Measurements from ENCODE around the gene NABP2.

The NABP2 gene

GRCh38 chr12:56219840-56220239 lies 4.3 kb upstream of the NABP2 start:
- H3K9ac ChIP-seq (ENCODE audit: low read depth, low read length), result no peak overlapping the region
- H3K4me1 ChIP-seq (ENCODE audit: insufficient read depth, low read length), result peaks cover 13% of the 10 kb centered on the region; the same call in 1 of the 2 replicates
- H3K27ac ChIP-seq (ENCODE audit: low read length), result no peak overlapping the region
- H3K27me3 ChIP-seq (ENCODE audit: insufficient read depth, low read length), result no peaks in the 10 kb centered on the region
- no peak overlapping the region for H3K4me3 ChIP-seq (ENCODE audit: low read length)
- H3K9me3 ChIP-seq (ENCODE audit: insufficient read depth, low read depth, low read length), result no peaks in the 10 kb centered on the region
- H3K36me3 ChIP-seq (ENCODE audit: insufficient read depth, low read depth, low read length), result peaks cover 22% of the 10 kb centered on the region

- Histone ChIP-seq H3K4me1 (ENCODE audit: insufficient read depth, low read length) (peaks cover 13% of the 10 kb centered on the region; the same call in 1 of the 2 replicates), H3K4me3 (ENCODE audit: low read length) (peak overlapping the region; percentile 95), H3K27ac (ENCODE audit: low read length) (peak overlapping the region; percentile 86), H3K27me3 (ENCODE audit: insufficient read depth, low read length) (no peaks in the 10 kb centered on the region), H3K9ac (ENCODE audit: low read depth, low read length) (peak overlapping the region; percentile 94), H3K9me3 (ENCODE audit: insufficient read depth, low read depth, low read length) (no peaks in the 10 kb centered on the region), H3K36me3 (ENCODE audit: insufficient read depth, low read depth, low read length) (peaks cover 16% of the 10 kb centered on the region)
Observed at GRCh38 chr12:56220611-56221231, 3.4 kb upstream of the NABP2 start.

GRCh38 chr12:56221232-56221756 lies 2.8 kb upstream of the NABP2 start:
- no peaks in the 10 kb centered on the region for H3K27me3 ChIP-seq (ENCODE audit: insufficient read depth, low read length)
- H3K4me1 ChIP-seq (ENCODE audit: insufficient read depth, low read length), result peaks cover 13% of the 10 kb centered on the region; the same call in 1 of the 2 replicates
- H3K4me3 ChIP-seq (ENCODE audit: low read length), result peak overlapping the region; percentile 95
- H3K36me3 ChIP-seq (ENCODE audit: insufficient read depth, low read depth, low read length), result peaks cover 15% of the 10 kb centered on the region
- peak overlapping the region; percentile 86 for H3K27ac ChIP-seq (ENCODE audit: low read length)
- H3K9ac ChIP-seq (ENCODE audit: low read depth, low read length), result peak overlapping the region; percentile 94
- H3K9me3 ChIP-seq (ENCODE audit: insufficient read depth, low read depth, low read length), result no peaks in the 10 kb centered on the region

GRCh38 chr12:56221757-56222530 lies 2.2 kb upstream of the NABP2 start, which contains the start of gene RNF41:
Gene RNF41, minus strand, starts transcription at chr12:56221922. Its CDS starts 7,875 bp downstream, at chr12:56214047.
- Histone ChIP-seq H3K9me3 (ENCODE audit: insufficient read depth, low read depth, low read length) (no peaks in the 10 kb centered on the region), H3K4me1 (ENCODE audit: insufficient read depth, low read length) (peaks cover 13% of the 10 kb centered on the region; the same call in 1 of the 2 replicates), H3K36me3 (ENCODE audit: insufficient read depth, low read depth, low read length) (peaks cover 11% of the 10 kb centered on the region; the same call in 1 of the 2 replicates), H3K27me3 (ENCODE audit: insufficient read depth, low read length) (no peaks in the 10 kb centered on the region), H3K27ac (ENCODE audit: low read length) (peak within 1 kb of the TSS; percentile 93), H3K9ac (ENCODE audit: low read depth, low read length) (peak within 1 kb of the TSS; percentile 94), H3K4me3 (ENCODE audit: low read length) (peak within 1 kb of the TSS; percentile 95)

- peak overlapping the region; percentile 93 for H3K27ac ChIP-seq (ENCODE audit: low read length)
- peaks cover 13% of the 10 kb centered on the region for H3K36me3 ChIP-seq (ENCODE audit: insufficient read depth, low read depth, low read length)
- H3K4me3 ChIP-seq (ENCODE audit: low read length), result peak overlapping the region; percentile 95
- H3K27me3 ChIP-seq (ENCODE audit: insufficient read depth, low read length), result no peaks in the 10 kb centered on the region
- H3K9me3 ChIP-seq (ENCODE audit: insufficient read depth, low read depth, low read length), result no peaks in the 10 kb centered on the region
- peak overlapping the region; percentile 94; the same call in 1 of the 2 replicates for H3K9ac ChIP-seq (ENCODE audit: low read depth, low read length)
- peaks cover 13% of the 10 kb centered on the region; the same call in 1 of the 2 replicates for H3K4me1 ChIP-seq (ENCODE audit: insufficient read depth, low read length)
Observed at GRCh38 chr12:56222531-56222895, 1.6 kb upstream of the NABP2 start.

GRCh38 chr12:56223571-56224101 lies 506 bp upstream of the NABP2 start:
- Histone ChIP-seq H3K9ac (ENCODE audit: low read depth, low read length) (peak overlapping the region; percentile 64; the same call in 1 of the 2 replicates), H3K36me3 (ENCODE audit: insufficient read depth, low read depth, low read length) (peaks cover 10% of the 10 kb centered on the region; the same call in 1 of the 2 replicates), H3K4me3 (ENCODE audit: low read length) (peak overlapping the region; percentile 50; the same call in 1 of the 2 replicates), H3K27me3 (ENCODE audit: insufficient read depth, low read length) (no peaks in the 10 kb centered on the region), H3K9me3 (ENCODE audit: insufficient read depth, low read depth, low read length) (no peaks in the 10 kb centered on the region), H3K27ac (ENCODE audit: low read length) (peak overlapping the region; percentile 46), H3K4me1 (ENCODE audit: insufficient read depth, low read length) (peaks cover 13% of the 10 kb centered on the region; the same call in 1 of the 2 replicates)

GRCh38 chr12:56224954-56225353 lies 812 bp downstream of the NABP2 start:
- Histone ChIP-seq H3K27me3 (ENCODE audit: insufficient read depth, low read length) (no peaks in the 10 kb centered on the region), H3K36me3 (ENCODE audit: insufficient read depth, low read depth, low read length) (peaks cover 10% of the 10 kb centered on the region; the same call in 1 of the 2 replicates), H3K4me3 (ENCODE audit: low read length) (peak overlapping the region; percentile 87), H3K4me1 (ENCODE audit: insufficient read depth, low read length) (peaks cover 13% of the 10 kb centered on the region; the same call in 1 of the 2 replicates), H3K27ac (ENCODE audit: low read length) (no peak overlapping the region), H3K9me3 (ENCODE audit: insufficient read depth, low read depth, low read length) (no peaks in the 10 kb centered on the region), H3K9ac (ENCODE audit: low read depth, low read length) (peak overlapping the region; percentile 88; the same call in 1 of the 2 replicates)

GRCh38 chr12:56229082-56229481 lies 4.9 kb downstream of the NABP2 start:
- no peak overlapping the region for H3K27ac ChIP-seq (ENCODE audit: low read length)
- H3K36me3 ChIP-seq (ENCODE audit: insufficient read depth, low read depth, low read length), result peaks cover 10% of the 10 kb centered on the region; the same call in 1 of the 2 replicates
- no peaks in the 10 kb centered on the region; the same call in 1 of the 2 replicates for H3K4me1 ChIP-seq (ENCODE audit: insufficient read depth, low read length)
- no peaks in the 10 kb centered on the region for H3K9me3 ChIP-seq (ENCODE audit: insufficient read depth, low read depth, low read length)
- no peak overlapping the region for H3K4me3 ChIP-seq (ENCODE audit: low read length)
- no peaks in the 10 kb centered on the region for H3K27me3 ChIP-seq (ENCODE audit: insufficient read depth, low read length)
- H3K9ac ChIP-seq (ENCODE audit: low read depth, low read length), result no peak overlapping the region

GRCh38 chr12:56229916-56230431 lies 5.8 kb downstream of the NABP2 start, which contains the start of gene SLC39A5:
Gene SLC39A5, plus strand, starts transcription at chr12:56230051. Its CDS starts 1,224 bp downstream, at chr12:56231275.
- no peaks in the 10 kb centered on the region; the same call in 1 of the 2 replicates for H3K4me1 ChIP-seq (ENCODE audit: insufficient read depth, low read length)
- no peak within 1 kb of the TSS for H3K9ac ChIP-seq (ENCODE audit: low read depth, low read length)
- no peak within 1 kb of the TSS for H3K27ac ChIP-seq (ENCODE audit: low read length)
- no peaks in the 10 kb centered on the region for H3K9me3 ChIP-seq (ENCODE audit: insufficient read depth, low read depth, low read length)
- no peak within 1 kb of the TSS for H3K4me3 ChIP-seq (ENCODE audit: low read length)
- H3K36me3 ChIP-seq (ENCODE audit: insufficient read depth, low read depth, low read length), result peaks cover 10% of the 10 kb centered on the region; the same call in 1 of the 2 replicates
- H3K27me3 ChIP-seq (ENCODE audit: insufficient read depth, low read length), result no peaks in the 10 kb centered on the region

- Histone ChIP-seq H3K4me3 (ENCODE audit: low read length) (no peak overlapping the region), H3K9ac (ENCODE audit: low read depth, low read length) (no peak overlapping the region), H3K36me3 (ENCODE audit: insufficient read depth, low read depth, low read length) (peaks cover 8% of the 10 kb centered on the region; the same call in 1 of the 2 replicates), H3K9me3 (ENCODE audit: insufficient read depth, low read depth, low read length) (no peaks in the 10 kb centered on the region), H3K4me1 (ENCODE audit: insufficient read depth, low read length) (no peaks in the 10 kb centered on the region; the same call in 1 of the 2 replicates), H3K27ac (ENCODE audit: low read length) (no peak overlapping the region), H3K27me3 (ENCODE audit: insufficient read depth, low read length) (no peaks in the 10 kb centered on the region)
Observed at GRCh38 chr12:56230432-56231183, 6.5 kb downstream of the NABP2 start.
